ENCODE measurements around the gene ABLIM3.

ABLIM3 gene

GRCh38 chr5:149133795-149134777 lies 7.2 kb upstream of the ABLIM3 start:
- no peak for DNase-seq

GRCh38 chr5:149134778-149135500 lies 6.4 kb upstream of the ABLIM3 start:
- no peak for DNase-seq

DNA sequence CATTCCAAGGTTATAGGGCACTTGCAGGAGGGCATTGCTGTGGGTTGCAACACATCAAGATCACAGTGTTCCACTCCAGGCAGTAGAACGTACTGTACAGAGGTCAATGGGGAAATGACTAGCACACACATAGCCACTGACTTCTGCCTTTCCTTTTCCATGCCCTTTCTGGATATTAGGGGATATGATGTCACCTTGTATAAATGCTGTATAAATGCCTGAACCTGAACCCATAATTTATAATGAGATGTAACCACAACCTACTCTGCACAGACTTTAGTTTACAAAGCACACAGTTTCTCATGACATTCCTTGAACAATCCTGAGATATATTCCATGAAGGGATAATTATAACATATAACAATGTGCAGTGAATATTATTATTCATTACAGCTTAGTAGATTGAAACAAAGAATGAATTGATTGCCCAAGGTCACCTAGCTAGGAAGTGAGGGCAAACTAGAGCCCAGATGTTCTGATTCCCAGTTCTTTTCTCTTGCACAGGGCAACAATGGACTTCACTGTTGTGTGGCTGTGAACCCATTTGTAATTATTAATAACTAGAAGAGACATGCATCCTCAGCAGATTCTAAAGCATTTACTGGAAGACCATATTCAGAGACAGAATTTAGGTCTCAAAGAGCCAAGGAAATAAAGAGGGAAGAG lies 5.6 kb upstream of the ABLIM3 start:
- no peak for DNase-seq

GRCh38 chr5:149138182-149138923 lies 2.9 kb upstream of the ABLIM3 start:
- DNase-seq: no peak

- DNase-seq: no peak
Observed at GRCh38 chr5:149140197-149141002, 893 bp upstream of the ABLIM3 start.

- DNase-seq: no peak
Observed at GRCh38 chr5:149141957-149142851, 911 bp downstream of the ABLIM3 start.

DNA sequence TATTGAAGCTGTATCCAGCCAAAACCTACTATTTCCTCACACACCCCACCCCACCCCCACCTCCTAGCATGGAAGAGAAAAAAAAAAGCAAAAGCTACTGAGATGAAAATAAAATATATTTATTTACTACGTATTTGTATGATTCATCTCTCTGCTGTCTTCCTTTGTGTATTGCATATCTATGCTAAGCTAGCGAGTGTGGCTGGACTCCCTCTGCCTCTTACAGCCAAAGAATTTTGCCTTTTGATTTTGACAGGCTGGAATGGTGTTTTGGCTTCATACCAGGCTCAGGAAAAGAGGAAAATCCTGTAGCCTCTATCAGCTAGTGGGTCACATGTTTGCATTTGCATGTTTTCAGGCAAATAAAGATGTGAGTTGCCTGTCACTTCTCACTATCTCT lies 2.2 kb downstream of the ABLIM3 start:
- DNase-seq: no peak

- no peak for DNase-seq
Observed at GRCh38 chr5:149144637-149145036, 3.3 kb downstream of the ABLIM3 start.

GRCh38 chr5:149145138-149145537 lies 3.8 kb downstream of the ABLIM3 start:
- no peak for DNase-seq

DNA sequence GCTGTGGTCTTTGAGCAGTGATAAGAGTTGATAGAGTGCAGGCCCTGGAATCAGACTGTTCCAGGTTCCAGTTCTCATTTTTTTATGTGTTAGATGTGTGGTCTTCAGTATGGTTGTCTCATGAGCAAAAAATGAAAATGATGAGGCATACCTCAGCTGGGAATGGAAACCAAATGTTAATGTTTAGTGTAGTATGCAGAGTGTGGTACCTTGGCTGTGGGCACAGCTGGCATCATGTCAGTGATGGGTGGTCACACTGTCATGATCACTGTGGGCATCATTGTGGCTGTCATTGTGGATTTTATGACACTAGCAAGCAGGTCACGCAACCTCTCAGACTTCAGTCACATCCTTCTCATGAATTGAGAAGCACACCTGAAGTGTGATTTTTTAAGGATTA lies 6.4 kb downstream of the ABLIM3 start:
- no peak for DNase-seq

- no peak for DNase-seq
Observed at GRCh38 chr5:149149942-149150341, 8.6 kb downstream of the ABLIM3 start.

DNA sequence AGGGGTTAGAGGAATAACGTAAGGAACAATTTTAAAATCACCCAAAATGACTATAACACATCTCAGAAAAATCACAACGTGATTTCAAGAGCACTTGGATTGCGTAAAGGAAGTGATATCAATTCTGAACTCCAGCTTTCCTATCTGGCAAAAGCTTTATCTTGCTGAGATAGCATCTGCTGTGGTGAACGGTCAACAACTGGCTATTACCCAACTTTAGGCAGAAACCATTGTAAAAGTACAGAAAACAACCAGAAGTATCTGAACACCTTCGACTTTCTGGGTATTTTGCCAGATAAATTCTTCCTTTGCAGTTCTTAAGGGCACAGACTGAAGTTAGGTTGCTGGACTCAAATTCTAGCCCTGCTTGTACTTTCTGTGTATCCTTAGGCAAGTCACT lies 9.2 kb downstream of the ABLIM3 start:
- DNase-seq: no peak

DNA sequence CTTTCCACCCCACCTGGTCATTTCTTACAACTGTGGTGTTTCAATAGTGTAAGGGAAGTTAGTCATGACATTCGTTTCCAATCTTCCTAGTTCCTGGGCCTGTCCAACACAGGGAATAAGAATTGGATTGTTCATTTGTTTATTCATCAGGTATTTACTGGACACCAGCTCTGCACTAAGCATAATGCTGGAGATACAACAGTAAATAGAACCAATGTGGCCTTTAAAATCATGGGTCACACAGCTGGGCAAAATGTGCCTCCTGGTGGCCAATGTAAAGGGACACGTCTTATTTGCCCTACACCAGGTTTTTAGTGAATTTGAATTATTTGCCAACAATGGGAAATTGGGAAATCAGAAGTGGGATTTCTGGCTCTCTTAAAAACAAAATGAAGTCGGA lies 10.4 kb downstream of the ABLIM3 start:
- DNase-seq: no peak

GRCh38 chr5:149152317-149152746 lies 11.0 kb downstream of the ABLIM3 start:
- no peak for DNase-seq

GRCh38 chr5:149153193-149153750 lies 12.0 kb downstream of the ABLIM3 start:
- no peak for DNase-seq

DNA sequence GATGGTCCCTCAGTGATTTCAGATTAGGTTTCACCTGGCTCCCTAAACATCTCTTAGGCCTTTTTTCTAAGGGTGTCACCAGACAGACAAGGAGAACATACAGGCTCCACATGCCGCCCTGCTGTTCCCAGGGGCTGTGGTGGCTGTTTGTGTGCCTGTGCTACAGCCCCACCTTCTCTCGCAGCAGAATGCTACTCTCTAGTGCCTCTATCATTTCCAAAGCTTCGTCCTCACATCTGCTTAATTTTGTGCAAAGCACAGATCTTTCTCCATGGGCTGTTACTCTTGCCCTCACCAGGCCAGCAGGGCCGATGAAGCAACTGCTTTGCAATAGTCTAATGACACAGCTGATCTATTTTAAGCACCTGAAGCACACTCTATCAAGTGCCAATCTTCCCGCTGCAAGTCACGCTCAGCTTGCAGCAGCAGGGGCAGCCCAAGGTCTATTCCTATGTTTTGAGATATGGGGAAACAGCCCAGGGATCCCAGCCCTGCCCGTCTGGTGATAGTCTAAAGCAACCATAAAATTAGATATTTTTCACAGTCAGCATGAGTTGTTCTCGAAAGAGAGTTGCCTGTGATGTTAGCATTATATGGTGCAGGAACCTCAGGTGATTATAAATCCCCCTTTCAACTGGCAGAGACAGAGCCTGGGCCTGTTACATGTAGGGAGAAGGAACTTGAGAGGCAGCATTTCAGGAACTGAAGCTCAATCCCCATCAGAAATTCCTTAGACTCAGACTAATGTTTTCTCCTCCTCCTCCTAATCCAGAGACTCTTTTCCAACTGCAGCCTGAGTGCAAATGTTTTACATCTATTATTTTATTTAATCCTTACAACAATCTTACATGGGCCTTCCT lies 12.7 kb downstream of the ABLIM3 start:
- no peak for DNase-seq

DNA sequence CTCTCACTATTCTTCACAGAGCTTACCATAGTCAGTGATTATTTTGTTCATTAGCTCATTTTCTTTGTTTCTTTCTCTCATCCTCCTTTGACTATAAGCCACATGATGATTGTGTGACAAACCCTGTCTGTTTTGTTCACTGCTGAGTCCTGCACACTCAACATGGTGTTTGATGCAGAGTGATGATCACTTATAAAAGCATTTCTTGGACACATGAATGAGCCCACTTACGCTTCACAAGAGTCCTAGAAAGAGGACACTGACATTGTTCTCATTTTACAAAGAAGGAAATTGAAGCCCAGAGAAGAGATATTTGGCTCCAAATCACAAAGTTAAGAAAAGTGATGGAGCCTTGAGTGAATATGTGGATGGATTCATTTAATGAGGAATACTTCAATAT lies 13.4 kb downstream of the ABLIM3 start:
- no peak for DNase-seq

- no peak for DNase-seq
Observed at GRCh38 chr5:149156435-149157083, 15.3 kb downstream of the ABLIM3 start.

- DNase-seq: no peak
Observed at GRCh38 chr5:149157330-149157729, 16.0 kb downstream of the ABLIM3 start.

All from activated CD8-positive, alpha-beta memory T cell treated with anti-CD3 and anti-CD28 coated beads for 24 hours (primary cell).